CMK (cell line): ENCODE results near the gene ACAP2.

Source experiments
- DNase-seq: peaks from one replicate; pipeline ENCODE4 v3.0.0-alpha.2; 2010; ENCODE audit warnings: low read depth

Gene ACAP2

GRCh38 chr3:195286115-195286872 is 156.5 kb downstream of the ACAP2 start:
- DNase-seq, result no peak

- DNase-seq, result no peak
These were observed 157.4 kb downstream of the ACAP2 start for GRCh38 chr3:195285372-195285771.

- DNase-seq, result no peak
These were observed 158.0 kb downstream of the ACAP2 start for GRCh38 chr3:195284842-195285241.

- DNase-seq, result no peak
These were observed 159.9 kb downstream of the ACAP2 start for GRCh38 chr3:195282961-195283360.

GRCh38 chr3:195274259-195274966 is 168.4 kb downstream of the ACAP2 start:
- DNase-seq, result no peak

- DNase-seq, result peak; percentile 79
These were observed 171.2 kb downstream of the ACAP2 start for GRCh38 chr3:195271410-195272243.

GRCh38 chr3:195270817-195271409 is 171.9 kb downstream of the ACAP2 start, which contains the start of gene XXYLT1:
Gene XXYLT1, minus strand, starts transcription at chr3:195271159. Its CDS starts 101 bp downstream, at chr3:195271058.
- DNase-seq, result no peak

- DNase-seq, result no peak
These were observed 172.6 kb downstream of the ACAP2 start for GRCh38 chr3:195270079-195270816.

- DNase-seq, result no peak
These were observed 173.3 kb downstream of the ACAP2 start for GRCh38 chr3:195269375-195270078.

GRCh38 chr3:195268576-195269309 is 174.1 kb downstream of the ACAP2 start:
- DNase-seq, result no peak

GRCh38 chr3:195267096-195267495 is 175.7 kb downstream of the ACAP2 start:
- no peak for DNase-seq

GRCh38 chr3:195266428-195266827 is 176.4 kb downstream of the ACAP2 start:
- no peak for DNase-seq

- DNase-seq, result no peak
These were observed 177.3 kb downstream of the ACAP2 start for GRCh38 chr3:195265363-195265976.

GRCh38 chr3:195263925-195264600 is 178.8 kb downstream of the ACAP2 start:
- no peak for DNase-seq

- no peak for DNase-seq
These were observed 179.5 kb downstream of the ACAP2 start for GRCh38 chr3:195263193-195263924.

GRCh38 chr3:195261925-195262324 is 180.9 kb downstream of the ACAP2 start:
- no peak for DNase-seq

- no peak for DNase-seq
These were observed 182.4 kb downstream of the ACAP2 start for GRCh38 chr3:195260280-195260905.
